ENCODE data around the gene FAM193B. TPM values are rescaled to one million over a fixed set of nuclear protein-coding genes. Genes with fewer than 3 reads are reported as not detected.

Gene FAM193B
- total and polyA plus RNA-seq, 9 of the 15 experiments (the other 6 are each of a cell fraction or from before 2014, with no cell fraction given), result 4.4 to 76.4 (median 37.3) TPM

- peak; percentile 100 for TF ChIP-seq MTA3 (IDR thresholded peaks at IDR 0.05; ENCODE audit: borderline replicate concordance)
- TF ChIP-seq HBP1 (CRISPR knock-in tag; IDR thresholded peaks at IDR 0.05), result no peak
- TF ChIP-seq BMI1 (IDR thresholded peaks at IDR 0.05; ENCODE audit: low read length), result no peak
- TF ChIP-seq, protein P1, sequence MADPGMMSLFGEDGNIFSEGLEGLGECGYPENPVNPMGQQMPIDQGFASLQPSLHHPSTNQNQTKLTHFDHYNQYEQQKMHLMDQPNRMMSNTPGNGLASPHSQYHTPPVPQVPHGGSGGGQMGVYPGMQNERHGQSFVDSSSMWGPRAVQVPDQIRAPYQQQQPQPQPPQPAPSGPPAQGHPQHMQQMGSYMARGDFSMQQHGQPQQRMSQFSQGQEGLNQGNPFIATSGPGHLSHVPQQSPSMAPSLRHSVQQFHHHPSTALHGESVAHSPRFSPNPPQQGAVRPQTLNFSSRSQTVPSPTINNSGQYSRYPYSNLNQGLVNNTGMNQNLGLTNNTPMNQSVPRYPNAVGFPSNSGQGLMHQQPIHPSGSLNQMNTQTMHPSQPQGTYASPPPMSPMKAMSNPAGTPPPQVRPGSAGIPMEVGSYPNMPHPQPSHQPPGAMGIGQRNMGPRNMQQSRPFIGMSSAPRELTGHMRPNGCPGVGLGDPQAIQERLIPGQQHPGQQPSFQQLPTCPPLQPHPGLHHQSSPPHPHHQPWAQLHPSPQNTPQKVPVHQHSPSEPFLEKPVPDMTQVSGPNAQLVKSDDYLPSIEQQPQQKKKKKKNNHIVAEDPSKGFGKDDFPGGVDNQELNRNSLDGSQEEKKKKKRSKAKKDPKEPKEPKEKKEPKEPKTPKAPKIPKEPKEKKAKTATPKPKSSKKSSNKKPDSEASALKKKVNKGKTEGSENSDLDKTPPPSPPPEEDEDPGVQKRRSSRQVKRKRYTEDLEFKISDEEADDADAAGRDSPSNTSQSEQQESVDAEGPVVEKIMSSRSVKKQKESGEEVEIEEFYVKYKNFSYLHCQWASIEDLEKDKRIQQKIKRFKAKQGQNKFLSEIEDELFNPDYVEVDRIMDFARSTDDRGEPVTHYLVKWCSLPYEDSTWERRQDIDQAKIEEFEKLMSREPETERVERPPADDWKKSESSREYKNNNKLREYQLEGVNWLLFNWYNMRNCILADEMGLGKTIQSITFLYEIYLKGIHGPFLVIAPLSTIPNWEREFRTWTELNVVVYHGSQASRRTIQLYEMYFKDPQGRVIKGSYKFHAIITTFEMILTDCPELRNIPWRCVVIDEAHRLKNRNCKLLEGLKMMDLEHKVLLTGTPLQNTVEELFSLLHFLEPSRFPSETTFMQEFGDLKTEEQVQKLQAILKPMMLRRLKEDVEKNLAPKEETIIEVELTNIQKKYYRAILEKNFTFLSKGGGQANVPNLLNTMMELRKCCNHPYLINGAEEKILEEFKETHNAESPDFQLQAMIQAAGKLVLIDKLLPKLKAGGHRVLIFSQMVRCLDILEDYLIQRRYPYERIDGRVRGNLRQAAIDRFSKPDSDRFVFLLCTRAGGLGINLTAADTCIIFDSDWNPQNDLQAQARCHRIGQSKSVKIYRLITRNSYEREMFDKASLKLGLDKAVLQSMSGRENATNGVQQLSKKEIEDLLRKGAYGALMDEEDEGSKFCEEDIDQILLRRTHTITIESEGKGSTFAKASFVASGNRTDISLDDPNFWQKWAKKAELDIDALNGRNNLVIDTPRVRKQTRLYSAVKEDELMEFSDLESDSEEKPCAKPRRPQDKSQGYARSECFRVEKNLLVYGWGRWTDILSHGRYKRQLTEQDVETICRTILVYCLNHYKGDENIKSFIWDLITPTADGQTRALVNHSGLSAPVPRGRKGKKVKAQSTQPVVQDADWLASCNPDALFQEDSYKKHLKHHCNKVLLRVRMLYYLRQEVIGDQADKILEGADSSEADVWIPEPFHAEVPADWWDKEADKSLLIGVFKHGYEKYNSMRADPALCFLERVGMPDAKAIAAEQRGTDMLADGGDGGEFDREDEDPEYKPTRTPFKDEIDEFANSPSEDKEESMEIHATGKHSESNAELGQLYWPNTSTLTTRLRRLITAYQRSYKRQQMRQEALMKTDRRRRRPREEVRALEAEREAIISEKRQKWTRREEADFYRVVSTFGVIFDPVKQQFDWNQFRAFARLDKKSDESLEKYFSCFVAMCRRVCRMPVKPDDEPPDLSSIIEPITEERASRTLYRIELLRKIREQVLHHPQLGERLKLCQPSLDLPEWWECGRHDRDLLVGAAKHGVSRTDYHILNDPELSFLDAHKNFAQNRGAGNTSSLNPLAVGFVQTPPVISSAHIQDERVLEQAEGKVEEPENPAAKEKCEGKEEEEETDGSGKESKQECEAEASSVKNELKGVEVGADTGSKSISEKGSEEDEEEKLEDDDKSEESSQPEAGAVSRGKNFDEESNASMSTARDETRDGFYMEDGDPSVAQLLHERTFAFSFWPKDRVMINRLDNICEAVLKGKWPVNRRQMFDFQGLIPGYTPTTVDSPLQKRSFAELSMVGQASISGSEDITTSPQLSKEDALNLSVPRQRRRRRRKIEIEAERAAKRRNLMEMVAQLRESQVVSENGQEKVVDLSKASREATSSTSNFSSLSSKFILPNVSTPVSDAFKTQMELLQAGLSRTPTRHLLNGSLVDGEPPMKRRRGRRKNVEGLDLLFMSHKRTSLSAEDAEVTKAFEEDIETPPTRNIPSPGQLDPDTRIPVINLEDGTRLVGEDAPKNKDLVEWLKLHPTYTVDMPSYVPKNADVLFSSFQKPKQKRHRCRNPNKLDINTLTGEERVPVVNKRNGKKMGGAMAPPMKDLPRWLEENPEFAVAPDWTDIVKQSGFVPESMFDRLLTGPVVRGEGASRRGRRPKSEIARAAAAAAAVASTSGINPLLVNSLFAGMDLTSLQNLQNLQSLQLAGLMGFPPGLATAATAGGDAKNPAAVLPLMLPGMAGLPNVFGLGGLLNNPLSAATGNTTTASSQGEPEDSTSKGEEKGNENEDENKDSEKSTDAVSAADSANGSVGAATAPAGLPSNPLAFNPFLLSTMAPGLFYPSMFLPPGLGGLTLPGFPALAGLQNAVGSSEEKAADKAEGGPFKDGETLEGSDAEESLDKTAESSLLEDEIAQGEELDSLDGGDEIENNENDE (IDR thresholded peaks at IDR 0.05; ENCODE audit: low read depth, low read length), result no peak
- TF ChIP-seq NR2C1 (IDR thresholded peaks at IDR 0.05), result peak; percentile 80
- peak; percentile 80 for TF ChIP-seq NR2C1 (tag; IDR thresholded peaks at IDR 0.05)
- TF ChIP-seq KAT7 (CRISPR knock-in tag; IDR thresholded peaks at IDR 0.05; ENCODE audit: borderline replicate concordance), result peak; percentile 89; the same call in 1 of the 2 replicates
- no peak; the same call in 1 of the 2 replicates for TF ChIP-seq NCOA1 (IDR thresholded peaks at IDR 0.05; ENCODE audit: low read depth)
- peak; percentile 29; the same call in 1 of the 2 replicates for TF ChIP-seq ZBED1 (IDR thresholded peaks at IDR 0.05)
- TF ChIP-seq ARID1B (IDR thresholded peaks at IDR 0.05), result 0 out of 2 replicates have a peak, but pooled peaks have one; percentile 36
- TF ChIP-seq CCAR2 (IDR thresholded peaks at IDR 0.05; ENCODE audit: low read depth, low read length), result no peak
- peak; percentile 73 for TF ChIP-seq KDM5B (IDR thresholded peaks at IDR 0.05; ENCODE audit: insufficient replicate concordance, low read depth, low read length)
- TF ChIP-seq ILF3 (IDR thresholded peaks at IDR 0.05; ENCODE audit: borderline replicate concordance), result no peak
- no peak; the same call in 1 of the 2 replicates for TF ChIP-seq TCF3 (CRISPR knock-in tag; IDR thresholded peaks at IDR 0.05)
- no peak for TF ChIP-seq SP2 (IDR thresholded peaks at IDR 0.05; ENCODE audit: extremely low read depth, low read depth, low read length, poor library complexity, severe bottlenecking)
These were observed 37.5 kb downstream of the FAM193B start, which contains the start of gene DDX41 (continued) for GRCh38 chr5:177516601-177517568.

All from K562 (cell line).